ENCODE measurements around the gene SYDE1. TPM values are rescaled to one million over a fixed set of nuclear protein-coding genes. Genes with fewer than 3 reads are reported as not detected.

SYDE1 gene
- total and polyA plus RNA-seq, 2 of the 4 experiments (the other 2 are of a cell fraction), result 19.4 to 64.9 TPM

Small RNAs within 50 kb of the gene (microRNA-seq; reads per million reads assigned to microRNA genes)
- gene RNU6-782P (ENCODE audit: insufficient read depth, insufficient read length), result not detected

Small RNAs within 50 kb of the gene (small RNA-seq; reads per million reads assigned to genes)
- gene RNU6-782P, result 0 reads per million in 5 experiments

Other genes with a start within 250 kb of the SYDE1 start
- not detected in 2 replicates for gene OR7A17, start 221.3 kb upstream of the SYDE1 start, total RNA-seq (2012; rRNA removed)
- gene OR7A17, start 221.3 kb upstream of the SYDE1 start, polyA plus RNA-seq (2012; rRNA removed), result not detected in 2 replicates
- not detected in 2 replicates for gene OR7C2, start 165.9 kb upstream of the SYDE1 start, total RNA-seq (2012; rRNA removed)
- not detected in 2 replicates for gene OR7C2, start 165.9 kb upstream of the SYDE1 start, polyA plus RNA-seq (2012; rRNA removed)
- not detected in 2 replicates for gene SLC1A6, start 127.5 kb upstream of the SYDE1 start, total RNA-seq (2012; rRNA removed)
- not detected in 2 replicates for gene SLC1A6, start 127.5 kb upstream of the SYDE1 start, polyA plus RNA-seq (2012; rRNA removed)
- not detected in 2 replicates for gene CASP14, start 57.9 kb upstream of the SYDE1 start, total RNA-seq (2012; rRNA removed)
- gene CASP14, start 57.9 kb upstream of the SYDE1 start, polyA plus RNA-seq (2012; rRNA removed), result not detected in 2 replicates
- gene OR1I1, start 25.2 kb upstream of the SYDE1 start, total RNA-seq (2012; rRNA removed), result not detected in 2 replicates
- not detected in 2 replicates for gene OR1I1, start 25.2 kb upstream of the SYDE1 start, polyA plus RNA-seq (2012; rRNA removed)
- 5.9 and 7.2 TPM in 2 replicates for gene NOTCH3, start 93.6 kb downstream of the SYDE1 start, total RNA-seq (2012; rRNA removed)
- 25.1 and 29.6 TPM in 2 replicates for gene NOTCH3, start 93.6 kb downstream of the SYDE1 start, polyA plus RNA-seq (2012; rRNA removed)
- gene EPHX3, start 125.0 kb downstream of the SYDE1 start, total RNA-seq (2012; rRNA removed), result 0.18 TPM in 1 of 2 replicates, not detected in the other
- gene EPHX3, start 125.0 kb downstream of the SYDE1 start, polyA plus RNA-seq (2012; rRNA removed), result 0.12 and 0.16 TPM in 2 replicates
- gene BRD4, start 225.1 kb downstream of the SYDE1 start, total RNA-seq (2012; rRNA removed), result 7.0 and 7.2 TPM in 2 replicates
- 19.9 and 21.1 TPM in 2 replicates for gene BRD4, start 225.1 kb downstream of the SYDE1 start, polyA plus RNA-seq (2012; rRNA removed)

Measured in IMR-90 (cell line).